ENCODE measurements around the gene CHD9.
A peak's percentile ranks its signal among the peaks of the same experiment; 100 is the strongest.
"Not testable (repeated sequence)": the region's sequence is repeated elsewhere in the genome, so short reads cannot be mapped to it uniquely, and the experiment has no call there.

The CHD9 gene

GRCh38 chr16:53262645-53263044 lies 207.9 kb downstream of the CHD9 start:
- DNase-seq (ENCODE audit: low read depth in 2 of 2, low spot score in 1 of 2): no peak

- no peak for DNase-seq (ENCODE audit: low read depth in 2 of 2, low spot score in 1 of 2)
Measured at GRCh38 chr16:53266156-53266555, 211.4 kb downstream of the CHD9 start.

- DNase-seq (ENCODE audit: low read depth in 2 of 2, low spot score in 1 of 2): not testable (repeated sequence)
Measured at GRCh38 chr16:53278498-53278897, 223.7 kb downstream of the CHD9 start.

- no peak for DNase-seq (ENCODE audit: low read depth in 2 of 2, low spot score in 1 of 2)
Measured at GRCh38 chr16:53281280-53281679, 226.5 kb downstream of the CHD9 start.

GRCh38 chr16:53281859-53282258 lies 227.1 kb downstream of the CHD9 start:
- no peak for DNase-seq (ENCODE audit: low read depth in 2 of 2, low spot score in 1 of 2)

- DNase-seq (ENCODE audit: low read depth in 2 of 2, low spot score in 1 of 2): no peak
Measured at GRCh38 chr16:53282328-53282727, 227.5 kb downstream of the CHD9 start.

- no peak for DNase-seq (ENCODE audit: low read depth in 2 of 2, low spot score in 1 of 2)
Measured at GRCh38 chr16:53282975-53283946, 228.5 kb downstream of the CHD9 start.

GRCh38 chr16:53285236-53285635 lies 230.4 kb downstream of the CHD9 start:
- no peak for DNase-seq (ENCODE audit: low read depth in 2 of 2, low spot score in 1 of 2)

- DNase-seq (ENCODE audit: low read depth in 2 of 2, low spot score in 1 of 2): no peak
Measured at GRCh38 chr16:53290520-53290919, 235.7 kb downstream of the CHD9 start.

- no peak for DNase-seq (ENCODE audit: low read depth in 2 of 2, low spot score in 1 of 2)
Measured at GRCh38 chr16:53291757-53292392, 237.1 kb downstream of the CHD9 start.

GRCh38 chr16:53297477-53297876 lies 242.7 kb downstream of the CHD9 start:
- DNase-seq (ENCODE audit: low read depth in 2 of 2, low spot score in 1 of 2): no peak

GRCh38 chr16:53304334-53304733 lies 249.5 kb downstream of the CHD9 start:
- DNase-seq (ENCODE audit: low read depth in 2 of 2, low spot score in 1 of 2): no peak

GRCh38 chr16:53305743-53306142 lies 251.0 kb downstream of the CHD9 start:
- DNase-seq (ENCODE audit: low read depth in 2 of 2, low spot score in 1 of 2): no peak

GRCh38 chr16:53309457-53309856 lies 254.7 kb downstream of the CHD9 start:
- DNase-seq (ENCODE audit: low read depth in 2 of 2, low spot score in 1 of 2): no peak

- no peak for DNase-seq (ENCODE audit: low read depth in 2 of 2, low spot score in 1 of 2)
Measured at GRCh38 chr16:53320992-53321391, 266.2 kb downstream of the CHD9 start.

- no peak for DNase-seq (ENCODE audit: low read depth in 2 of 2, low spot score in 1 of 2)
Measured at GRCh38 chr16:53323924-53324323, 269.1 kb downstream of the CHD9 start.

- not testable (repeated sequence) for DNase-seq (ENCODE audit: low read depth in 2 of 2, low spot score in 1 of 2)
Measured at GRCh38 chr16:53330991-53331390, 276.2 kb downstream of the CHD9 start.

- DNase-seq (ENCODE audit: low read depth in 2 of 2, low spot score in 1 of 2): no peak
Measured at GRCh38 chr16:53334581-53334980, 279.8 kb downstream of the CHD9 start.

GRCh38 chr16:53337294-53337693 lies 282.5 kb downstream of the CHD9 start:
- no peak for DNase-seq (ENCODE audit: low read depth in 2 of 2, low spot score in 1 of 2)

GRCh38 chr16:53341792-53342191 lies 287.0 kb downstream of the CHD9 start:
- peak in 1 of 2 donors; percentile 5 for DNase-seq (ENCODE audit: low read depth in 2 of 2, low spot score in 1 of 2)

- DNase-seq (ENCODE audit: low read depth in 2 of 2, low spot score in 1 of 2): no peak
Measured at GRCh38 chr16:53355064-53355463, 300.3 kb downstream of the CHD9 start.

- DNase-seq (ENCODE audit: low read depth in 2 of 2, low spot score in 1 of 2): no peak
Measured at GRCh38 chr16:53356478-53357207, 301.9 kb downstream of the CHD9 start.

Measured in stimulated activated CD8-positive, alpha-beta memory T cell treated with anti-CD3 and anti-CD28 coated beads, Interleukin-4, amount 100 ng/mL, for 4 hours (primary cell).